Adrenal gland (tissue), 12 donors: Measurements from ENCODE around the gene COA4. TPM values are rescaled to one million over a fixed set of nuclear protein-coding genes. Genes with fewer than 3 reads are reported as not detected.
A peak's percentile ranks its signal among the peaks of the same experiment; 100 is the strongest.

ENCODE experiments used
- DNase-seq, 7 donors: peaks; one replicate each; pipeline ENCODE4 v3.0.0-alpha.2; 2019 to 2020
- H3K27ac ChIP-seq, 5 donors: fragments of 200-600 bp; sonication (generic) in 4 of 5; 1 replicate in 3 of 5; 2 replicates in 2 of 5; pipeline versions ENCODE4 v1.5.1 to v1.8.0; 2016 to 2020; ENCODE audit warnings: mild to moderate bottlenecking in 1 of 5
- H3K27me3 ChIP-seq: fragments of 200-600 bp; 2 replicates; pipeline ENCODE4 v1.8.0; 2021
- H3K36me3 ChIP-seq, 2 donors: fragments of 200-600 bp; replicated peaks in 1 of 2; 1 replicate in 1 of 2; 2 replicates in 1 of 2; pipeline versions ENCODE4 v1.5.1 to v1.8.0; 2018 to 2022
- H3K4me1 ChIP-seq, 2 donors: fragments of 200-600 bp; replicated peaks in 1 of 2; 1 replicate in 1 of 2; 2 replicates in 1 of 2; pipeline versions ENCODE4 v1.5.1 to v1.8.0; 2018 to 2021
- H3K4me3 ChIP-seq, 4 donors: fragments of 200-600 bp; sonication (generic) in 3 of 4; one replicate each; pipeline ENCODE4 v1.5.1; 2016 to 2018
- H3K9me3 ChIP-seq, 3 donors: fragments of 200-600 bp; sonication (generic) in 1 of 3; replicated peaks in 1 of 3; 1 replicate in 2 of 3; 2 replicates in 1 of 3; pipeline versions ENCODE4 v1.5.1 to v1.8.0; 2016 to 2021
- CTCF ChIP-seq, 6 experiments: fragments of 450-650 bp in 4 of 6; fragments of 200-600 bp in 2 of 6; sonication (generic) in 1 of 6; IDR thresholded peaks; 1 replicate in 5 of 6; 2 replicates in 1 of 6; pipeline versions ENCODE4 v1.5.1 to v1.8.0; 2016 to 2021; ENCODE audit warnings: antibody characterized with exemption in 6 of 6, mild to moderate bottlenecking in 2 of 6, moderate library complexity in 1 of 6
- POLR2A ChIP-seq, 2 donors: fragments of 450-650 bp; IDR thresholded peaks; one replicate each; pipeline ENCODE4 v1.6.1; 2017; ENCODE audit warnings: antibody characterized with exemption in 2 of 2, mild to moderate bottlenecking in 2 of 2, moderate library complexity in 1 of 2
- WGBS, 4 donors: extraction: QIAGEN DNeasy Blood & Tissue Kit in 2 of 4; methylation state at CpG; one replicate each; pipeline versions ENCODE4 v1.1.5 to v1.1.7; 2013 to 2017; 5-methylcytosine and 5-hydroxymethylcytosine counted together
- intact Hi-C, 2 donors: fragments of 100-400 bp; cut with DNase I; formaldehyde crosslinking; loops; one replicate each; pipeline versions ENCODE4 v1.14.1 to v1.15.0; 2022 to 2023
- polyA plus RNA-seq, 3 donors: library from polyadenylated mRNA; stranded (reverse); fragments of 200-250 nt in 2 of 3; fragments of 350-450 nt in 1 of 3; fragmentation: Illumina TruSeq in 1 of 3; extraction: RNeasy Lipid Tissue Mini Kit (QIAGEN cat#74804) in 1 of 3; gene quantifications; one replicate each; pipeline ENCODE4 v1.2.3, GENCODE V29; 2013 to 2014
- total RNA-seq, 9 donors: library from RNA; depleted of rRNA in 4 of 9; stranded (reverse); fragments of >200 nt in 4 of 9; fragments of 120-200 nt in 1 of 9; fragmentation: NEBNext Ultra II Directional in 1 of 9; extraction: Animal tissue kit (Norgen Biotek cat#: 25700) in 1 of 9; gene quantifications; one replicate each; pipeline versions ENCODE4 v1.1.0 to v1.2.4, GENCODE V29; 2013 to 2023
- donor health status: healthy with polysubstance abuse.
- donor health status: Bipolar disorder and iron deficiency.
- donor health status: DM: yes; HTN: yes; CAD: no.
- donor health status: DM: no; HTN: no; CAD: no.
- donor health status: DM: no; HTN: no; CAD: no.
- donor health status: DM: yes; HTN: yes; CAD: no.

The COA4 gene
- total and polyA plus RNA-seq, 12 donors: 82.3 to 251 (median 132) TPM

GRCh38 chr11:73902303-73902702 lies 25.7 kb upstream of the COA4 start:
- DNase-seq: no peak
- Histone ChIP-seq H3K27me3 (no peaks in the 10 kb centered on the region), H3K4me1 (no peaks in the 10 kb centered on the region), H3K36me3 (peaks cover 0 to 25% of the 10 kb centered on the region in 2 donors), H3K4me3 (no peak overlapping the region), H3K27ac (no peak overlapping the region), H3K9me3 (no peaks in the 10 kb centered on the region)
- intact Hi-C loops: no loop called here
- WGBS, 4 donors: 86 to 100% (median 92%) methylated on average over 1 of the region's 1 CpG
- TF ChIP-seq CTCF (IDR thresholded peaks at IDR 0.05) (no peak), POLR2A (IDR thresholded peaks at IDR 0.05) (no peak)

GRCh38 chr11:73894725-73895335 lies 18.2 kb upstream of the COA4 start:
- peak in 1 of 7 donors; percentile 24 for DNase-seq
- no peaks in the 10 kb centered on the region for H3K9me3 ChIP-seq
- no peaks in the 10 kb centered on the region for H3K27me3 ChIP-seq
- no peak for TF ChIP-seq POLR2A (IDR thresholded peaks at IDR 0.05)
- no peak for TF ChIP-seq CTCF (IDR thresholded peaks at IDR 0.05)
- intact Hi-C loops: no loop called here
- WGBS, 4 donors: 78 to 89% (median 87%) methylated on average over 5 of the region's 5 CpGs
- no peaks in the 10 kb centered on the region for H3K4me1 ChIP-seq
- peaks cover 0 to 23% of the 10 kb centered on the region in 2 donors for H3K36me3 ChIP-seq
- no peak overlapping the region for H3K27ac ChIP-seq
- no peak overlapping the region for H3K4me3 ChIP-seq

GRCh38 chr11:73893041-73893440 lies 16.4 kb upstream of the COA4 start:
- TF ChIP-seq CTCF (IDR thresholded peaks at IDR 0.05) (no peak), POLR2A (IDR thresholded peaks at IDR 0.05) (no peak)
- Histone ChIP-seq H3K36me3 (peaks cover 0 to 19% of the 10 kb centered on the region in 2 donors), H3K27me3 (no peaks in the 10 kb centered on the region), H3K4me1 (peaks cover 3 to 10% of the 10 kb centered on the region in 2 donors), H3K27ac (no peak overlapping the region), H3K4me3 (no peak overlapping the region), H3K9me3 (no peaks in the 10 kb centered on the region)
- intact Hi-C loops: no loop called here
- no peak for DNase-seq
- whole genome bisulfite sequencing, 4 donors: 95 to 100% (median 97%) methylated on average over 3 of the region's 3 CpGs

GRCh38 chr11:73889536-73889935 lies 12.9 kb upstream of the COA4 start:
- H3K9me3 ChIP-seq: no peaks in the 10 kb centered on the region
- intact Hi-C loops: no loop called here
- TF ChIP-seq POLR2A (IDR thresholded peaks at IDR 0.05) (no peak), CTCF (IDR thresholded peaks at IDR 0.05) (no peak)
- DNase-seq: no peak
- WGBS, 4 donors: 84 to 92% (median 89%) methylated on average over 1 of the region's 1 CpG
- H3K4me1 ChIP-seq: peaks cover 3 to 10% of the 10 kb centered on the region in 2 donors
- H3K36me3 ChIP-seq: peaks cover 0 to 19% of the 10 kb centered on the region in 2 donors
- H3K27me3 ChIP-seq: no peaks in the 10 kb centered on the region
- no peak overlapping the region for H3K4me3 ChIP-seq
- peak overlapping the region in 1 of 5 donors; percentile 9 for H3K27ac ChIP-seq
